Measurements from ENCODE around the gene SOS2.

DNA sequence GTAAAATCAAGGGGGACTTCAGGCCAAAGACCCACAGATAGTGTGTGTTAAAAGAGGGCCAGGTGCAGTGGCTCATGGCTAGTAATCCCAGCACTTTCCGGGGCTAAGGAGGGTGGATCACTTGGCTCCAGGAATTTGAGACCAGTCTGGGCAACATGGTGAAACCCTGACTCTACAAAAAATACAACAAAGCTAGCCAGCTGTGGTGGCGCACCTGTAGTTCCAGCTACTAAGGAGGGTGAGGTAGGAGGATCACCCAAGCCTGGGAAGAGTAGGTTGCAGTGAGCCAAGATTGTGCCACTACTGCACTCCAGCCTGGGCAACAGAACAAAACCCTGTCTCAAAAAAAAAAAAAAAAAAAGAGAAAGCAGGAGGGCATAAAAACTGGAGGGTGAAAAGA is 123.5 kb downstream of the SOS2 start:
- TF ChIP-seq, protein P1, sequence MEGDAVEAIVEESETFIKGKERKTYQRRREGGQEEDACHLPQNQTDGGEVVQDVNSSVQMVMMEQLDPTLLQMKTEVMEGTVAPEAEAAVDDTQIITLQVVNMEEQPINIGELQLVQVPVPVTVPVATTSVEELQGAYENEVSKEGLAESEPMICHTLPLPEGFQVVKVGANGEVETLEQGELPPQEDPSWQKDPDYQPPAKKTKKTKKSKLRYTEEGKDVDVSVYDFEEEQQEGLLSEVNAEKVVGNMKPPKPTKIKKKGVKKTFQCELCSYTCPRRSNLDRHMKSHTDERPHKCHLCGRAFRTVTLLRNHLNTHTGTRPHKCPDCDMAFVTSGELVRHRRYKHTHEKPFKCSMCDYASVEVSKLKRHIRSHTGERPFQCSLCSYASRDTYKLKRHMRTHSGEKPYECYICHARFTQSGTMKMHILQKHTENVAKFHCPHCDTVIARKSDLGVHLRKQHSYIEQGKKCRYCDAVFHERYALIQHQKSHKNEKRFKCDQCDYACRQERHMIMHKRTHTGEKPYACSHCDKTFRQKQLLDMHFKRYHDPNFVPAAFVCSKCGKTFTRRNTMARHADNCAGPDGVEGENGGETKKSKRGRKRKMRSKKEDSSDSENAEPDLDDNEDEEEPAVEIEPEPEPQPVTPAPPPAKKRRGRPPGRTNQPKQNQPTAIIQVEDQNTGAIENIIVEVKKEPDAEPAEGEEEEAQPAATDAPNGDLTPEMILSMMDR (IDR thresholded peaks at IDR 0.05 in 8 of 11, conservative IDR thresholded peaks at IDR 0.05 in 3 of 11): no peak
- TF ChIP-seq POLR2A (IDR thresholded peaks at IDR 0.05): no peak

Measured in spleen (tissue), 7 donors.